Adrenal gland (tissue), 12 donors: ENCODE results near the gene SLC9A4. TPM values are rescaled to one million over a fixed set of nuclear protein-coding genes. Genes with fewer than 3 reads are reported as not detected.

Source experiments
- DNase-seq, 7 donors: peaks; one replicate each; pipeline ENCODE4 v3.0.0-alpha.2; 2019 to 2020
- H3K27ac ChIP-seq, 5 donors: fragments of 200-600 bp; sonication (generic) in 4 of 5; 1 replicate in 3 of 5; 2 replicates in 2 of 5; pipeline versions ENCODE4 v1.5.1 to v1.8.0; 2016 to 2020; ENCODE audit warnings: mild to moderate bottlenecking in 1 of 5
- H3K27me3 ChIP-seq: fragments of 200-600 bp; 2 replicates; pipeline ENCODE4 v1.8.0; 2021
- H3K36me3 ChIP-seq, 2 donors: fragments of 200-600 bp; replicated peaks in 1 of 2; 1 replicate in 1 of 2; 2 replicates in 1 of 2; pipeline versions ENCODE4 v1.5.1 to v1.8.0; 2018 to 2022
- H3K4me1 ChIP-seq, 2 donors: fragments of 200-600 bp; replicated peaks in 1 of 2; 1 replicate in 1 of 2; 2 replicates in 1 of 2; pipeline versions ENCODE4 v1.5.1 to v1.8.0; 2018 to 2021
- H3K4me3 ChIP-seq, 4 donors: fragments of 200-600 bp; sonication (generic) in 3 of 4; one replicate each; pipeline ENCODE4 v1.5.1; 2016 to 2018
- H3K9me3 ChIP-seq, 3 donors: fragments of 200-600 bp; sonication (generic) in 1 of 3; replicated peaks in 1 of 3; 1 replicate in 2 of 3; 2 replicates in 1 of 3; pipeline versions ENCODE4 v1.5.1 to v1.8.0; 2016 to 2021
- POLR2A ChIP-seq, 2 donors: fragments of 450-650 bp; IDR thresholded peaks; one replicate each; pipeline ENCODE4 v1.6.1; 2017; ENCODE audit warnings: antibody characterized with exemption in 2 of 2, mild to moderate bottlenecking in 2 of 2, moderate library complexity in 1 of 2
- WGBS, 4 donors: extraction: QIAGEN DNeasy Blood & Tissue Kit in 2 of 4; methylation state at CpG; one replicate each; pipeline versions ENCODE4 v1.1.5 to v1.1.7; 2013 to 2017; 5-methylcytosine and 5-hydroxymethylcytosine counted together
- intact Hi-C, 2 donors: fragments of 100-400 bp; cut with DNase I; formaldehyde crosslinking; loops; one replicate each; pipeline versions ENCODE4 v1.14.1 to v1.15.0; 2022 to 2023
- microRNA-seq, 3 donors: library from miRNA; unstranded; fragments of <30 nt; microRNA quantifications; one replicate each; pipeline ENCODE4, GENCODE V29; 2017 to 2020
- polyA plus RNA-seq, 3 donors: library from polyadenylated mRNA; stranded (reverse); fragments of 200-250 nt in 2 of 3; fragments of 350-450 nt in 1 of 3; fragmentation: Illumina TruSeq in 1 of 3; extraction: RNeasy Lipid Tissue Mini Kit (QIAGEN cat#74804) in 1 of 3; gene quantifications; one replicate each; pipeline ENCODE4 v1.2.3, GENCODE V29; 2013 to 2014
- small RNA-seq, 2 donors: library from RNA; depleted of rRNA; stranded (forward); fragments of <200 nt; gene quantifications; one replicate each; pipeline ENCODE3, GENCODE V24; 2016
- total RNA-seq, 9 donors: library from RNA; depleted of rRNA in 4 of 9; stranded (reverse); fragments of >200 nt in 4 of 9; fragments of 120-200 nt in 1 of 9; fragmentation: NEBNext Ultra II Directional in 1 of 9; extraction: Animal tissue kit (Norgen Biotek cat#: 25700) in 1 of 9; gene quantifications; one replicate each; pipeline versions ENCODE4 v1.1.0 to v1.2.4, GENCODE V29; 2013 to 2023
- TF ChIP-seq, protein P1 (sequence below), 6 experiments: fragments of 450-650 bp in 4 of 6; fragments of 200-600 bp in 2 of 6; sonication (generic) in 1 of 6; IDR thresholded peaks; 1 replicate in 5 of 6; 2 replicates in 1 of 6; pipeline versions ENCODE4 v1.5.1 to v1.8.0; 2016 to 2021; ENCODE audit warnings: antibody characterized with exemption in 6 of 6, mild to moderate bottlenecking in 2 of 6, moderate library complexity in 1 of 6
- donor health status: healthy with polysubstance abuse.
- donor health status: Bipolar disorder and iron deficiency.
- donor health status: DM: yes; HTN: yes; CAD: no.
- donor health status: DM: no; HTN: no; CAD: no.
- donor health status: DM: no; HTN: no; CAD: no.
- donor health status: DM: yes; HTN: yes; CAD: no.

Gene SLC9A4
- total and polyA plus RNA-seq, 12 donors = 0.17 TPM; not detected in 11

GRCh38 chr2:102582845-102583244 lies 109.8 kb downstream of the SLC9A4 start:
- DNase-seq = no peak
- Histone ChIP-seq H3K4me3 (no peak overlapping the region), H3K27ac (no peak overlapping the region), H3K4me1 (no peaks in the 10 kb centered on the region), H3K36me3 (no peaks in the 10 kb centered on the region), H3K9me3 (no peaks in the 10 kb centered on the region), H3K27me3 (no peaks in the 10 kb centered on the region)
- TF ChIP-seq POLR2A (IDR thresholded peaks at IDR 0.05) = no peak
- TF ChIP-seq, protein P1, sequence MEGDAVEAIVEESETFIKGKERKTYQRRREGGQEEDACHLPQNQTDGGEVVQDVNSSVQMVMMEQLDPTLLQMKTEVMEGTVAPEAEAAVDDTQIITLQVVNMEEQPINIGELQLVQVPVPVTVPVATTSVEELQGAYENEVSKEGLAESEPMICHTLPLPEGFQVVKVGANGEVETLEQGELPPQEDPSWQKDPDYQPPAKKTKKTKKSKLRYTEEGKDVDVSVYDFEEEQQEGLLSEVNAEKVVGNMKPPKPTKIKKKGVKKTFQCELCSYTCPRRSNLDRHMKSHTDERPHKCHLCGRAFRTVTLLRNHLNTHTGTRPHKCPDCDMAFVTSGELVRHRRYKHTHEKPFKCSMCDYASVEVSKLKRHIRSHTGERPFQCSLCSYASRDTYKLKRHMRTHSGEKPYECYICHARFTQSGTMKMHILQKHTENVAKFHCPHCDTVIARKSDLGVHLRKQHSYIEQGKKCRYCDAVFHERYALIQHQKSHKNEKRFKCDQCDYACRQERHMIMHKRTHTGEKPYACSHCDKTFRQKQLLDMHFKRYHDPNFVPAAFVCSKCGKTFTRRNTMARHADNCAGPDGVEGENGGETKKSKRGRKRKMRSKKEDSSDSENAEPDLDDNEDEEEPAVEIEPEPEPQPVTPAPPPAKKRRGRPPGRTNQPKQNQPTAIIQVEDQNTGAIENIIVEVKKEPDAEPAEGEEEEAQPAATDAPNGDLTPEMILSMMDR (IDR thresholded peaks at IDR 0.05) = no peak
- WGBS, 4 donors = 60 to 73% (median 64%) methylated on average over 2 of the region's 2 CpGs
- intact Hi-C loops = no loop called here

Small RNA genes within 50 kb of the gene (microRNA-seq; reads per million reads assigned to microRNA genes)
- 0 to 5.8 (median 0) reads per million in 3 donors for gene MIR4772

Small RNA genes within 50 kb of the gene (small RNA-seq; reads per million reads assigned to genes)
- gene MIR4772 = 0 reads per million in 2 donors

Other genes starting within 250 kb of the SLC9A4 start
- 10 to 100 TPM in 7 of 9 donors, 1 to 10 TPM in 2; 2.1 to 74.8 (median 25.3) TPM for gene IL1RL1, start 161.7 kb upstream of the SLC9A4 start, total RNA-seq
- gene IL1RL1, start 161.7 kb upstream of the SLC9A4 start, polyA plus RNA-seq = 10 to 100 TPM; 11.5 to 60.5 (median 17.4) TPM
- gene IL18R1, start 117.4 kb upstream of the SLC9A4 start, total RNA-seq = 1 to 10 TPM; 1.2 to 5.5 (median 4.3) TPM
- 1 to 10 TPM; 2.3 to 3.1 (median 2.4) TPM for gene IL18R1, start 117.4 kb upstream of the SLC9A4 start, polyA plus RNA-seq
- under 1 TPM in 8 of 9 donors, not detected in 1; 0.14 to 0.94 (median 0.26) TPM for gene IL18RAP, start 50.1 kb upstream of the SLC9A4 start, total RNA-seq
- 1 to 10 TPM in 1 of 3 donors, under 1 TPM in 2; 0.26 to 1.4 (median 0.51) TPM for gene IL18RAP, start 50.1 kb upstream of the SLC9A4 start, polyA plus RNA-seq
- 1 to 10 TPM in 1 of 9 donors, under 1 TPM in 6, not detected in 2; 0.13 to 2.1 (median 0.30) TPM for gene SLC9A2, start 146.3 kb downstream of the SLC9A4 start, total RNA-seq
- 1 to 10 TPM in 1 of 3 donors, under 1 TPM in 2; 0.03 to 1.8 (median 0.24) TPM for gene SLC9A2, start 146.3 kb downstream of the SLC9A4 start, polyA plus RNA-seq